Liver (tissue), 9 donors: Measurements from ENCODE around the gene ERICH6. TPM values are rescaled to one million over a fixed set of nuclear protein-coding genes. Genes with fewer than 3 reads are reported as not detected.

ENCODE experiments used
- DNase-seq: peaks from one replicate; pipeline ENCODE4 v3.0.0-alpha.2; 2017; ENCODE audit warnings: low spot score
- H3K27ac ChIP-seq, 2 donors: one replicate each; pipeline ENCODE4 v1.7.0; 2013; ENCODE audit warnings: inconsistent platforms in 2 of 2, low read length in 2 of 2, control low read depth in 1 of 2, low read depth in 1 of 2, mild to moderate bottlenecking in 1 of 2
- H3K27me3 ChIP-seq, 4 donors: one replicate each; pipeline versions ENCODE4 v1.6.1 to v1.7.0; 2013; ENCODE audit warnings: low read length in 3 of 4, inconsistent platforms in 1 of 4, mild to moderate bottlenecking in 1 of 4, moderate library complexity in 1 of 4; ENCODE audit not compliant: control insufficient read depth in 4 of 4, insufficient read depth in 4 of 4
- H3K36me3 ChIP-seq, 4 donors: one replicate each; pipeline versions ENCODE4 v1.6.1 to v1.7.0; 2013; ENCODE audit warnings: low read length in 3 of 4, mild to moderate bottlenecking in 3 of 4, low read depth in 1 of 4, moderate library complexity in 1 of 4; ENCODE audit not compliant: control insufficient read depth in 4 of 4, insufficient read depth in 3 of 4
- H3K4me1 ChIP-seq, 4 donors: one replicate each; pipeline versions ENCODE4 v1.6.1 to v1.7.0; 2013; ENCODE audit warnings: low read length in 3 of 4, mild to moderate bottlenecking in 3 of 4, moderate library complexity in 1 of 4; ENCODE audit not compliant: control insufficient read depth in 4 of 4, insufficient read depth in 4 of 4
- H3K4me3 ChIP-seq, 3 donors: one replicate each; pipeline versions ENCODE4 v1.6.1 to v1.7.0; 2013; ENCODE audit warnings: low read length in 3 of 3, control low read depth in 1 of 3, low read depth in 1 of 3, mild to moderate bottlenecking in 1 of 3
- H3K9ac ChIP-seq, 2 donors: one replicate each; pipeline ENCODE4 v1.7.0; 2013; ENCODE audit warnings: low read length in 2 of 2, mild to moderate bottlenecking in 2 of 2, moderate library complexity in 2 of 2, control low read depth in 1 of 2, low read depth in 1 of 2
- H3K9me3 ChIP-seq, 4 donors: one replicate each; pipeline versions ENCODE4 v1.6.1 to v1.7.0; 2013; ENCODE audit warnings: low read length in 3 of 4; ENCODE audit not compliant: control insufficient read depth in 4 of 4
- GABPA ChIP-seq, 2 donors: IDR thresholded peaks in 1 of 2; conservative IDR thresholded peaks in 1 of 2; 2 replicates each; pipeline ENCODE4 v1.6.1; 2016; ENCODE audit warnings: antibody characterized with exemption in 2 of 2, mild to moderate bottlenecking in 1 of 2, moderate library complexity in 1 of 2
- HNF4A ChIP-seq, 2 donors: conservative IDR thresholded peaks; 2 replicates each; pipeline ENCODE4 v1.6.1; 2016; ENCODE audit warnings: antibody characterized with exemption in 2 of 2, mild to moderate bottlenecking in 2 of 2
- HNF4G ChIP-seq: IDR thresholded peaks from 2 replicates; pipeline ENCODE4 v1.6.1; 2016; ENCODE audit warnings: antibody characterized with exemption
- NR2F2 ChIP-seq: IDR thresholded peaks from 2 replicates; pipeline ENCODE4 v1.6.1; 2016; ENCODE audit warnings: antibody characterized with exemption
- RXRA ChIP-seq, 2 donors: IDR thresholded peaks; 2 replicates each; pipeline ENCODE4 v1.6.1; 2017 to 2018; ENCODE audit warnings: antibody characterized with exemption in 2 of 2, mild to moderate bottlenecking in 1 of 2
- SP1 ChIP-seq: IDR thresholded peaks from 2 replicates; pipeline ENCODE4 v1.6.1; 2018; ENCODE audit warnings: antibody characterized with exemption, mild to moderate bottlenecking
- YY1 ChIP-seq: IDR thresholded peaks from 2 replicates; pipeline ENCODE4 v1.6.1; 2016; ENCODE audit warnings: antibody characterized with exemption, mild to moderate bottlenecking
- WGBS: extraction: QIAGEN DNeasy Blood & Tissue Kit; methylation state at CpG from one replicate; pipeline ENCODE4 v1.1.7; 2013; 5-methylcytosine and 5-hydroxymethylcytosine counted together
- polyA plus RNA-seq, 2 donors: library from polyadenylated mRNA; stranded (reverse) in 1 of 2; unstranded in 1 of 2; fragments of 200-250 nt in 1 of 2; fragments of >200 nt in 1 of 2; fragmentation: Nextera tagmentation in 1 of 2; extraction: Ambion mirVana in 1 of 2; gene quantifications; one replicate each; pipeline versions ENCODE4 v1.2.1 to v1.2.3, GENCODE V29; 2013 to 2015
- total RNA-seq, 2 donors: library from RNA; depleted of rRNA; stranded (reverse); fragments of >200 nt; gene quantifications; one replicate each; pipeline ENCODE4 v1.2.3, GENCODE V29; 2014
- TF ChIP-seq, protein P1 (sequence below): IDR thresholded peaks from 2 replicates; pipeline ENCODE4 v1.6.1; 2016; ENCODE audit warnings: antibody characterized with exemption, mild to moderate bottlenecking
- TF ChIP-seq, protein P2 (sequence below): IDR thresholded peaks from 2 replicates; pipeline ENCODE4 v1.6.1; 2016; ENCODE audit warnings: antibody characterized with exemption
- TF ChIP-seq, protein P3 (sequence below): IDR thresholded peaks from 2 replicates; pipeline ENCODE4 v1.6.1; 2016; ENCODE audit warnings: antibody characterized with exemption
- TF ChIP-seq, protein P4 (sequence below): fragments of 150-350 bp; IDR thresholded peaks from 2 replicates; pipeline ENCODE4 v1.5.1; 2017; ENCODE audit warnings: improper control_type of control experiment, low read depth, low read length; ENCODE audit not compliant: missing input control
- donor health status: healthy.
- donor health status: healthy.
- donor health status: healthy.
- donor health status: healthy.
- donor health status: healthy.

Gene ERICH6
- total and polyA plus RNA-seq, 4 donors: under 0.01 TPM; not detected in 3

DNA sequence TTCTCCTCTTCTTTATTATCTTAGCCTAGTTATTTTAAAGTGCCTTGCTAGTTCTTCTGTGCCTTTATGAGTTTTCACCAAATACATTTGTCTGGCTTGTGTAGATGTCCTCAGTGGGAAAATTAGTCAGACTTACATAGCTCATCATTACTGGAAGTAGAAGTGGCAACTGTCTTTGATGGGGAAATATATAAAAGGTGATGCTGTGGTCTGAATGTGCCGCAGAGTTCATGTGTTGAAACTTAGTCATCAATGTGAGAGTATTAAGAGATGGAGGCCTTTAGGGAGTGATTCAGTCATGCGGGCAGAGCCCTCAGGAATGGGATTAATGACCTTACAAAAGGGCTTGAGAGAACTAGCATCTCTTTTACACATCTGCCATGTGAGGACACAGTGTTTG, 6.4 kb upstream of the ERICH6 start:
- no peak overlapping the region for H3K27ac ChIP-seq
- WGBS: 100% methylated on average over 2 of the region's 2 CpGs
- H3K4me3 ChIP-seq: no peak overlapping the region
- H3K36me3 ChIP-seq: no peaks in the 10 kb centered on the region
- H3K9ac ChIP-seq: no peak overlapping the region
- H3K9me3 ChIP-seq: no peaks in the 10 kb centered on the region
- TF ChIP-seq GABPA (IDR thresholded peaks at IDR 0.05 in 1 of 2, conservative IDR thresholded peaks at IDR 0.05 in 1 of 2): no peak
- no peaks in the 10 kb centered on the region for H3K27me3 ChIP-seq
- DNase-seq: no peak
- no peaks in the 10 kb centered on the region for H3K4me1 ChIP-seq

DNA sequence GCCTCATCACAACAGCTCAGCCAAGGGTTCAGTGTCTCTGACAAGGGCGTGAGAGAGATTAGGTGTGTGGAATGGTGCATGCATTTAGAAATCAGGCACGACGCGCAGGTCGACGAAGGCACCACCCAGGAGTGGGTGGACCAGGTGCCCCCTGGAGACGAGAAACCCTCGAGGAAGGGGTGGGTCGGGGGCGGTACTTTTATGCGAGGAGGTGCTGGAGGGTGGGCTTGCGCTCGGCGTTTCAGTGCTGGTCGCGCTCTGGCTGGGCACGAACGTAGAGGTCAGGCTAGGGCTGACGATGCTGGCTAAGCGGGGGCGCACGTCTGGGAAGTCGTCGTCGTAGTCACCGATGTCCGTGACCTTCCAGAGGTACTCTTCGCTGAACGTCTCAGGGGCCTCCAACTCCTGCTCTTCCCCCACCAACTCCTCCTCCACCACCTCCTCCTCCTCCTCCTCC, 393 bp downstream of the ERICH6 start:
- Histone ChIP-seq H3K4me3 (peak overlapping the region; percentile 48 to 83 (median 79)), H3K9me3 (no peaks in the 10 kb centered on the region), H3K27ac (peak overlapping the region; percentile 70 to 73), H3K9ac (peak overlapping the region; percentile 30 to 90), H3K36me3 (no peaks in the 10 kb centered on the region), H3K4me1 (peaks cover 0 to 5% (median 0%) of the 10 kb centered on the region in 4 donors), H3K27me3 (no peaks in the 10 kb centered on the region)
- DNase-seq: no peak
- WGBS: 2% methylated on average over 29 of the region's 29 CpGs
- no peak for TF ChIP-seq NR2F2
- TF ChIP-seq, protein P1, sequence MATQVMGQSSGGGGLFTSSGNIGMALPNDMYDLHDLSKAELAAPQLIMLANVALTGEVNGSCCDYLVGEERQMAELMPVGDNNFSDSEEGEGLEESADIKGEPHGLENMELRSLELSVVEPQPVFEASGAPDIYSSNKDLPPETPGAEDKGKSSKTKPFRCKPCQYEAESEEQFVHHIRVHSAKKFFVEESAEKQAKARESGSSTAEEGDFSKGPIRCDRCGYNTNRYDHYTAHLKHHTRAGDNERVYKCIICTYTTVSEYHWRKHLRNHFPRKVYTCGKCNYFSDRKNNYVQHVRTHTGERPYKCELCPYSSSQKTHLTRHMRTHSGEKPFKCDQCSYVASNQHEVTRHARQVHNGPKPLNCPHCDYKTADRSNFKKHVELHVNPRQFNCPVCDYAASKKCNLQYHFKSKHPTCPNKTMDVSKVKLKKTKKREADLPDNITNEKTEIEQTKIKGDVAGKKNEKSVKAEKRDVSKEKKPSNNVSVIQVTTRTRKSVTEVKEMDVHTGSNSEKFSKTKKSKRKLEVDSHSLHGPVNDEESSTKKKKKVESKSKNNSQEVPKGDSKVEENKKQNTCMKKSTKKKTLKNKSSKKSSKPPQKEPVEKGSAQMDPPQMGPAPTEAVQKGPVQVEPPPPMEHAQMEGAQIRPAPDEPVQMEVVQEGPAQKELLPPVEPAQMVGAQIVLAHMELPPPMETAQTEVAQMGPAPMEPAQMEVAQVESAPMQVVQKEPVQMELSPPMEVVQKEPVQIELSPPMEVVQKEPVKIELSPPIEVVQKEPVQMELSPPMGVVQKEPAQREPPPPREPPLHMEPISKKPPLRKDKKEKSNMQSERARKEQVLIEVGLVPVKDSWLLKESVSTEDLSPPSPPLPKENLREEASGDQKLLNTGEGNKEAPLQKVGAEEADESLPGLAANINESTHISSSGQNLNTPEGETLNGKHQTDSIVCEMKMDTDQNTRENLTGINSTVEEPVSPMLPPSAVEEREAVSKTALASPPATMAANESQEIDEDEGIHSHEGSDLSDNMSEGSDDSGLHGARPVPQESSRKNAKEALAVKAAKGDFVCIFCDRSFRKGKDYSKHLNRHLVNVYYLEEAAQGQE: no peak
- TF ChIP-seq, protein P2, sequence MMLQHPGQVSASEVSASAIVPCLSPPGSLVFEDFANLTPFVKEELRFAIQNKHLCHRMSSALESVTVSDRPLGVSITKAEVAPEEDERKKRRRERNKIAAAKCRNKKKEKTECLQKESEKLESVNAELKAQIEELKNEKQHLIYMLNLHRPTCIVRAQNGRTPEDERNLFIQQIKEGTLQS: no peak
- TF ChIP-seq, protein P3, sequence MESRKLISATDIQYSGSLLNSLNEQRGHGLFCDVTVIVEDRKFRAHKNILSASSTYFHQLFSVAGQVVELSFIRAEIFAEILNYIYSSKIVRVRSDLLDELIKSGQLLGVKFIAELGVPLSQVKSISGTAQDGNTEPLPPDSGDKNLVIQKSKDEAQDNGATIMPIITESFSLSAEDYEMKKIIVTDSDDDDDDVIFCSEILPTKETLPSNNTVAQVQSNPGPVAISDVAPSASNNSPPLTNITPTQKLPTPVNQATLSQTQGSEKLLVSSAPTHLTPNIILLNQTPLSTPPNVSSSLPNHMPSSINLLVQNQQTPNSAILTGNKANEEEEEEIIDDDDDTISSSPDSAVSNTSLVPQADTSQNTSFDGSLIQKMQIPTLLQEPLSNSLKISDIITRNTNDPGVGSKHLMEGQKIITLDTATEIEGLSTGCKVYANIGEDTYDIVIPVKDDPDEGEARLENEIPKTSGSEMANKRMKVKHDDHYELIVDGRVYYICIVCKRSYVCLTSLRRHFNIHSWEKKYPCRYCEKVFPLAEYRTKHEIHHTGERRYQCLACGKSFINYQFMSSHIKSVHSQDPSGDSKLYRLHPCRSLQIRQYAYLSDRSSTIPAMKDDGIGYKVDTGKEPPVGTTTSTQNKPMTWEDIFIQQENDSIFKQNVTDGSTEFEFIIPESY: no peak

DNA sequence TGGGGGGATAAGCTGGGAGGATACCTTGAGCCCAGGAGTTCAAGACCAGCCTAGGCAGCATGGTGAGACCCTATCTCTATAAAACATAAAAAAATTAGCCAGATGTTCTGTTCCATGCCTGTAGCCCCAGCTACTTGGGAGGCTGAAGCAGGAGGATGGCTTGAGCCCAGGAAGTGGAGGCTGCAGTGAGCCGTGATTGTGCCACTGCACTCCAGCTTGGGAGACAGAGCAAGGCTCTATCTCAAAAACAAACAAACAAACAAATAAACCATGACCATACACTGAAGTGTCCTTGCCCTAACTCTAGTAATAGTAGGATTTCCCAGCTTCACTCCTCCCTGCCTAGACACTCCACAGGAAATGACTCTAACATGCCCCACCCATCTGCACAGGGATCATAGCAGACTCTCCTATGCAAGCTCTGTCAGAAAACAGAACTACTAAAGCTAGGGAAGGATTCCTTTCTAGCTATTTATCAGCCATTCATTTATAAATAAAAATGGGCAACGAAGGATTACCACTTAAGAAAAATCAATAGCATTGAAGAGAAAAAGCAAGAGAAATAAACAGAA, 4.6 kb downstream of the ERICH6 start:
- 70% methylated on average over 2 of the region's 2 CpGs for WGBS
- Histone ChIP-seq H3K27me3 (no peaks in the 10 kb centered on the region), H3K4me3 (no peak overlapping the region), H3K27ac (no peak overlapping the region), H3K36me3 (no peaks in the 10 kb centered on the region), H3K9ac (no peak overlapping the region), H3K4me1 (peaks cover 0 to 5% (median 0%) of the 10 kb centered on the region in 4 donors), H3K9me3 (no peaks in the 10 kb centered on the region)
- no peak for DNase-seq
- TF ChIP-seq HNF4G (no peak), GABPA (IDR thresholded peaks at IDR 0.05 in 1 of 2, conservative IDR thresholded peaks at IDR 0.05 in 1 of 2) (no peak), RXRA (IDR thresholded peaks at IDR 0.05) (no peak), YY1 (no peak), NR2F2 (no peak), SP1 (no peak), HNF4A (conservative IDR thresholded peaks at IDR 0.05) (no peak)
- TF ChIP-seq, protein P4, sequence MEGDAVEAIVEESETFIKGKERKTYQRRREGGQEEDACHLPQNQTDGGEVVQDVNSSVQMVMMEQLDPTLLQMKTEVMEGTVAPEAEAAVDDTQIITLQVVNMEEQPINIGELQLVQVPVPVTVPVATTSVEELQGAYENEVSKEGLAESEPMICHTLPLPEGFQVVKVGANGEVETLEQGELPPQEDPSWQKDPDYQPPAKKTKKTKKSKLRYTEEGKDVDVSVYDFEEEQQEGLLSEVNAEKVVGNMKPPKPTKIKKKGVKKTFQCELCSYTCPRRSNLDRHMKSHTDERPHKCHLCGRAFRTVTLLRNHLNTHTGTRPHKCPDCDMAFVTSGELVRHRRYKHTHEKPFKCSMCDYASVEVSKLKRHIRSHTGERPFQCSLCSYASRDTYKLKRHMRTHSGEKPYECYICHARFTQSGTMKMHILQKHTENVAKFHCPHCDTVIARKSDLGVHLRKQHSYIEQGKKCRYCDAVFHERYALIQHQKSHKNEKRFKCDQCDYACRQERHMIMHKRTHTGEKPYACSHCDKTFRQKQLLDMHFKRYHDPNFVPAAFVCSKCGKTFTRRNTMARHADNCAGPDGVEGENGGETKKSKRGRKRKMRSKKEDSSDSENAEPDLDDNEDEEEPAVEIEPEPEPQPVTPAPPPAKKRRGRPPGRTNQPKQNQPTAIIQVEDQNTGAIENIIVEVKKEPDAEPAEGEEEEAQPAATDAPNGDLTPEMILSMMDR: no peak
- TF ChIP-seq, protein P3: no peak
- TF ChIP-seq, protein P1: no peak
- TF ChIP-seq, protein P2: no peak
